ENCODE results near the gene ANGPTL1.
"Not testable (repeated sequence)": the region's sequence is repeated elsewhere in the genome, so short reads cannot be mapped to it uniquely, and the experiment has no call there.

The ANGPTL1 gene

GRCh38 chr1:178867670-178868069 is 3.2 kb downstream of the ANGPTL1 start:
- no peak for DNase-seq (ENCODE audit: low read depth)

GRCh38 chr1:178864326-178864725 is 6.6 kb downstream of the ANGPTL1 start:
- no peak for DNase-seq (ENCODE audit: low read depth)

- no peak for DNase-seq (ENCODE audit: low read depth)
These were observed 8.0 kb downstream of the ANGPTL1 start for GRCh38 chr1:178862864-178863263.

- DNase-seq (ENCODE audit: low read depth), result no peak
These were observed 8.5 kb downstream of the ANGPTL1 start for GRCh38 chr1:178862416-178862815.

- no peak for DNase-seq (ENCODE audit: low read depth)
These were observed 13.8 kb downstream of the ANGPTL1 start for GRCh38 chr1:178857126-178857525.

GRCh38 chr1:178849918-178850317 is 21.0 kb downstream of the ANGPTL1 start:
- DNase-seq (ENCODE audit: low read depth), result no peak

GRCh38 chr1:178847919-178848318 is 23.0 kb downstream of the ANGPTL1 start:
- not testable (repeated sequence) for DNase-seq (ENCODE audit: low read depth)

GRCh38 chr1:178847396-178847849 is 23.5 kb downstream of the ANGPTL1 start:
- no peak for DNase-seq (ENCODE audit: low read depth)

- no peak for DNase-seq (ENCODE audit: low read depth)
These were observed 24.6 kb downstream of the ANGPTL1 start for GRCh38 chr1:178846306-178846705.

GRCh38 chr1:178844436-178844835 is 26.4 kb downstream of the ANGPTL1 start:
- no peak for DNase-seq (ENCODE audit: low read depth)

- DNase-seq (ENCODE audit: low read depth), result no peak
These were observed 45.7 kb downstream of the ANGPTL1 start for GRCh38 chr1:178825167-178825566.

GRCh38 chr1:178821134-178821866 is 49.6 kb downstream of the ANGPTL1 start:
- no peak for DNase-seq (ENCODE audit: low read depth)

GRCh38 chr1:178819123-178819522 is 51.8 kb downstream of the ANGPTL1 start:
- DNase-seq (ENCODE audit: low read depth), result no peak

- DNase-seq (ENCODE audit: low read depth), result no peak
These were observed 52.5 kb downstream of the ANGPTL1 start for GRCh38 chr1:178818416-178818815.

GRCh38 chr1:178810585-178810984 is 60.3 kb downstream of the ANGPTL1 start:
- DNase-seq (ENCODE audit: low read depth), result no peak

- no peak for DNase-seq (ENCODE audit: low read depth)
These were observed 62.3 kb downstream of the ANGPTL1 start for GRCh38 chr1:178808529-178808928.

- DNase-seq (ENCODE audit: low read depth), result no peak
These were observed 64.1 kb downstream of the ANGPTL1 start for GRCh38 chr1:178806665-178807300.

- DNase-seq (ENCODE audit: low read depth), result no peak
These were observed 68.0 kb downstream of the ANGPTL1 start for GRCh38 chr1:178802873-178803272.

Data from activated gamma-delta T cell treated with anti-CD3 and anti-CD28 coated beads, Interleukin-2, amount 50 U/mL, for 16 hours (primary cell).